Testis (tissue), 2 donors: ENCODE data around the gene DOCK9.

ENCODE experiments used
- POLR2A ChIP-seq: fragments of 450-650 bp; IDR thresholded peaks from one replicate; pipeline ENCODE4 v1.6.1; 2017; ENCODE audit warnings: antibody characterized with exemption, mild to moderate bottlenecking, moderate library complexity
- TF ChIP-seq, protein P1 (sequence below), 3 experiments: fragments of 450-650 bp in 2 of 3; fragments of 200-600 bp in 1 of 3; sonication (generic) in 1 of 3; IDR thresholded peaks; one replicate each; pipeline ENCODE4 v1.5.1; 2016 to 2019; ENCODE audit warnings: antibody characterized with exemption in 3 of 3, mild to moderate bottlenecking in 2 of 3, moderate library complexity in 1 of 3

DNA sequence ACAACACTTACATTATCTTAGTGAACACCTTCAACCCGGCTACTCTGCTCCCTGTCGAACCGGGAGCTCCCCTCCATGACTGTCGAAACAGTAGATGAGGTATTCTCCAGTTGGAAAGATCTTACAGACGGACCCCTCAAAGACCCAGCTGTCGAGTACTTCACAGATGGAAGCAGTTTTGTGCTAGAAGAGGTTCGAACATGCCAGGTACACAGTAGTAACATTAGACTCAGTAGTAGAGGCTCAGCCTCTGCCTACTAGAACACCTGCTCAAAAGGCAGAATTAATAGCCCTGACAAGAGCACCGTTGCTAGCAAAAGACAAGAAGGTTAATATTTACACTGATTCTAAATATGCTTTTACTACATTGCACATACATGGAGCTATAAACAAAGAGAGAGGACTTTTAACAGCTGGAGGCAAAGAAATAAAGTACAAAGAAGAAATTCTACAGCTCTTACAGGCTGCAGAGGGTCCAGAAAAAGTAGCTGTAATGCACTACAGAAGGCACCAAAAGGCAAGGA is 211.8 kb downstream of the DOCK9 start:
- TF ChIP-seq, protein P1, sequence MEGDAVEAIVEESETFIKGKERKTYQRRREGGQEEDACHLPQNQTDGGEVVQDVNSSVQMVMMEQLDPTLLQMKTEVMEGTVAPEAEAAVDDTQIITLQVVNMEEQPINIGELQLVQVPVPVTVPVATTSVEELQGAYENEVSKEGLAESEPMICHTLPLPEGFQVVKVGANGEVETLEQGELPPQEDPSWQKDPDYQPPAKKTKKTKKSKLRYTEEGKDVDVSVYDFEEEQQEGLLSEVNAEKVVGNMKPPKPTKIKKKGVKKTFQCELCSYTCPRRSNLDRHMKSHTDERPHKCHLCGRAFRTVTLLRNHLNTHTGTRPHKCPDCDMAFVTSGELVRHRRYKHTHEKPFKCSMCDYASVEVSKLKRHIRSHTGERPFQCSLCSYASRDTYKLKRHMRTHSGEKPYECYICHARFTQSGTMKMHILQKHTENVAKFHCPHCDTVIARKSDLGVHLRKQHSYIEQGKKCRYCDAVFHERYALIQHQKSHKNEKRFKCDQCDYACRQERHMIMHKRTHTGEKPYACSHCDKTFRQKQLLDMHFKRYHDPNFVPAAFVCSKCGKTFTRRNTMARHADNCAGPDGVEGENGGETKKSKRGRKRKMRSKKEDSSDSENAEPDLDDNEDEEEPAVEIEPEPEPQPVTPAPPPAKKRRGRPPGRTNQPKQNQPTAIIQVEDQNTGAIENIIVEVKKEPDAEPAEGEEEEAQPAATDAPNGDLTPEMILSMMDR (IDR thresholded peaks at IDR 0.05): no peak
- TF ChIP-seq POLR2A: no peak
